Hepatocyte (in vitro differentiated cells): Measurements from ENCODE around the gene REPS2.

Experiments used
- EZH2phosphoT487 ChIP-seq: fragments of 200-600 bp; sonication (generic); IDR thresholded peaks from one replicate; pipeline ENCODE4 v1.6.1; 2018; ENCODE audit warnings: antibody characterized with exemption, mild to moderate bottlenecking, low read depth, moderate library complexity; ENCODE audit not compliant: unreplicated experiment, severe bottlenecking
- TF ChIP-seq, protein P1 (sequence below): fragments of 200-600 bp; sonication (generic); IDR thresholded peaks from 2 replicates; pipeline ENCODE4 v1.5.1; 2016; ENCODE audit warnings: antibody characterized with exemption, mild to moderate bottlenecking; ENCODE audit not compliant: poor library complexity

GRCh38 chrX:17160975-17161374, 214.5 kb downstream of the REPS2 start:
- TF ChIP-seq, protein P1, sequence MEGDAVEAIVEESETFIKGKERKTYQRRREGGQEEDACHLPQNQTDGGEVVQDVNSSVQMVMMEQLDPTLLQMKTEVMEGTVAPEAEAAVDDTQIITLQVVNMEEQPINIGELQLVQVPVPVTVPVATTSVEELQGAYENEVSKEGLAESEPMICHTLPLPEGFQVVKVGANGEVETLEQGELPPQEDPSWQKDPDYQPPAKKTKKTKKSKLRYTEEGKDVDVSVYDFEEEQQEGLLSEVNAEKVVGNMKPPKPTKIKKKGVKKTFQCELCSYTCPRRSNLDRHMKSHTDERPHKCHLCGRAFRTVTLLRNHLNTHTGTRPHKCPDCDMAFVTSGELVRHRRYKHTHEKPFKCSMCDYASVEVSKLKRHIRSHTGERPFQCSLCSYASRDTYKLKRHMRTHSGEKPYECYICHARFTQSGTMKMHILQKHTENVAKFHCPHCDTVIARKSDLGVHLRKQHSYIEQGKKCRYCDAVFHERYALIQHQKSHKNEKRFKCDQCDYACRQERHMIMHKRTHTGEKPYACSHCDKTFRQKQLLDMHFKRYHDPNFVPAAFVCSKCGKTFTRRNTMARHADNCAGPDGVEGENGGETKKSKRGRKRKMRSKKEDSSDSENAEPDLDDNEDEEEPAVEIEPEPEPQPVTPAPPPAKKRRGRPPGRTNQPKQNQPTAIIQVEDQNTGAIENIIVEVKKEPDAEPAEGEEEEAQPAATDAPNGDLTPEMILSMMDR, result no peak
- TF ChIP-seq EZH2phosphoT487, result no peak
